Psoas muscle (tissue), 8 donors: ENCODE results near the gene LAMA1. TPM values are rescaled to one million over a fixed set of nuclear protein-coding genes. Genes with fewer than 3 reads are reported as not detected.

Source experiments
- ATAC-seq, 4 donors: fragments of 200-7000 bp; cut with Tn5 transposase; one replicate each; pipeline ENCODE4 v1.9.1; 2020; ENCODE audit warnings: moderate library complexity in 3 of 4, mild to moderate bottlenecking in 2 of 4
- DNase-seq, 2 donors: peaks; one replicate each; pipeline ENCODE4 v3.0.0-alpha.2; 2020
- H3K27ac ChIP-seq: fragments of 200-600 bp; one replicate; pipeline ENCODE4 v1.8.0; 2022
- H3K27me3 ChIP-seq, 3 donors: fragments of 200-600 bp in 1 of 3; one replicate each; pipeline versions ENCODE4 v1.6.1 to v1.8.0; 2013 to 2022; ENCODE audit warnings: low read length in 2 of 3, mild to moderate bottlenecking in 2 of 3, moderate library complexity in 1 of 3; ENCODE audit not compliant: insufficient read depth in 3 of 3
- H3K36me3 ChIP-seq, 2 donors: fragments of 200-600 bp in 1 of 2; one replicate each; pipeline versions ENCODE4 v1.6.1 to v1.8.0; 2013 to 2022; ENCODE audit warnings: low read depth in 1 of 2, mild to moderate bottlenecking in 1 of 2, moderate library complexity in 1 of 2; ENCODE audit not compliant: insufficient read depth in 1 of 2
- H3K4me1 ChIP-seq: fragments of 200-600 bp; one replicate; pipeline ENCODE4 v1.8.0; 2022
- H3K4me3 ChIP-seq: fragments of 200-600 bp; one replicate; pipeline ENCODE4 v1.8.0; 2022; ENCODE audit warnings: mild to moderate bottlenecking
- H3K9me3 ChIP-seq: fragments of 200-600 bp; one replicate; pipeline ENCODE4 v1.8.0; 2022
- CTCF ChIP-seq: fragments of 200-600 bp; IDR thresholded peaks from one replicate; pipeline ENCODE4 v1.8.0; 2022; ENCODE audit warnings: antibody characterized with exemption
- WGBS, 3 donors: extraction: QIAGEN DNeasy Blood & Tissue Kit; methylation state at CpG; one replicate each; pipeline versions ENCODE4 v1.1.6 to v1.1.7; 2013; 5-methylcytosine and 5-hydroxymethylcytosine counted together
- intact Hi-C, 2 donors: fragments of 100-400 bp; cut with DNase I; formaldehyde crosslinking; loops; one replicate each; pipeline versions ENCODE4 v1.11.0 to v1.14.2; 2022
- polyA plus RNA-seq, 3 donors: library from polyadenylated mRNA; stranded (reverse); fragments of 200-250 nt; gene quantifications; one replicate each; pipeline ENCODE4 v1.2.3, GENCODE V29; 2013
- total RNA-seq, 4 donors: library from RNA; stranded (reverse); fragmentation: NEBNext Ultra II Directional in 2 of 4; extraction: Animal tissue kit (Norgen Biotek cat#: 25700) in 2 of 4; gene quantifications; one replicate each; pipeline versions ENCODE4 v1.2.1 to v1.2.4, GENCODE V29; 2021 to 2023
- donor health status: healthy with polysubstance abuse.
- donor health status: DM: no; HTN: no; CAD: no; lungs with moderate emphysema.
- donor health status: Bipolar disorder and iron deficiency.
- donor health status: healthy.
- donor health status: DM: yes; HTN: yes; CAD: no.
- donor health status: DM: no; HTN: no; CAD: no.
- donor health status: DM: no; HTN: no; CAD: no.
- donor health status: DM: yes; HTN: yes; CAD: no.

Gene LAMA1
- total and polyA plus RNA-seq, 7 donors, result 0.04 to 2.6 (median 0.11) TPM; not detected in 1

DNA sequence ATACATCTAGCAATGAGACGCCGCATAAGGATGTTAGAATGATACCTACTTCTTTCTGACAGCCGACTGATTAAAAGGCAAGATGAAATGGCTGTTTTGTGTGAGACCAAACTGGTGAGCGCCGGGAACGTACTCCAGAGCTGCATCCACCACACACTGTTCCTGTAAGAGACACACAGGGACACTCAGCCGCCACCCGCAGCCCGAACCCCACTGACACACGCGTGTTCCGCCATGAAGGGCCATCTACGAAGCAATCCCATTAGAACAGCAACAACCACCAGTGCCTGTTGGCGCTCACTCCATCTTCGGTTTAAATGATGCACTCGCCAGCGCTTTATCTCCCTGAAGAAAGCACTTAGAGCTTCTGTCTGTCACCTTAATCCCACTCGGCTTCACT, 162.3 kb downstream of the LAMA1 start:
- Histone ChIP-seq H3K4me1 (no peaks in the 10 kb centered on the region), H3K9me3 (peaks cover 4% of the 10 kb centered on the region), H3K4me3 (no peak overlapping the region), H3K27me3 (peaks cover 0 to 2% (median 0%) of the 10 kb centered on the region in 3 donors), H3K36me3 (no peaks in the 10 kb centered on the region), H3K27ac (no peak overlapping the region)
- no peak for ATAC-seq
- no peak for DNase-seq
- WGBS, 3 donors, result 96 to 97% (median 97%) methylated on average over 18 of the region's 18 CpGs
- intact Hi-C loops, result no loop called here
- no peak for TF ChIP-seq CTCF

DNA sequence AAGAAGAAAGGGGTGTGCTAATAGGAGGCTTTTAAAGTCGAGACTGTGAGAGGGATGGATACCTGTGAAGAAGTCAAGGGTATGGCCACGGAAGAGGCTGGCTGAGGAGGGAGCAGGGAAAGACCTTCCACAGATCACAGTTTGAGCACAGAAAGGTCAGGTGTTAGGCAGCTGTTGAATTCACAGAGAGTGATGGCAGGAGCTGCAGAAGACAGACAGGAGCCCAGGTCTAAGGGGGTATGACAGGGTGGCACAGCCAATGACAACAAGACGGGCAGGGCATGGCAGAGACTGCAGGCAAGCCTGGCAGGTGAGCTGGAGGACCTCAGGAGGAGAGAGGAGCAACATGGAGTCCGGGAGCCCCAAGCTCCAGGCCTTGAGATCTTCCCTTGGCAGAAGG, 163.1 kb downstream of the LAMA1 start:
- intact Hi-C loops, result no loop called here
- 86 to 93% (median 88%) methylated on average over 4 of the region's 4 CpGs for WGBS, 3 donors
- no peaks in the 10 kb centered on the region for H3K4me1 ChIP-seq
- no peak overlapping the region for H3K27ac ChIP-seq
- peaks cover 0 to 2% (median 0%) of the 10 kb centered on the region in 3 donors for H3K27me3 ChIP-seq
- H3K4me3 ChIP-seq, result no peak overlapping the region
- no peaks in the 10 kb centered on the region for H3K9me3 ChIP-seq
- ATAC-seq, result no peak
- DNase-seq, result no peak
- H3K36me3 ChIP-seq, result no peaks in the 10 kb centered on the region
- TF ChIP-seq CTCF, result no peak

- ATAC-seq (no peak), DNase-seq (no peak)
- WGBS, 3 donors, result 73 to 77% (median 75%) methylated on average over 17 of the region's 17 CpGs
- no peaks in the 10 kb centered on the region for H3K4me1 ChIP-seq
- intact Hi-C loops, result no loop called here
- H3K27me3 ChIP-seq, result peaks cover 0 to 3% (median 0%) of the 10 kb centered on the region in 3 donors
- no peak overlapping the region for H3K27ac ChIP-seq
- no peaks in the 10 kb centered on the region for H3K36me3 ChIP-seq
- H3K4me3 ChIP-seq, result no peak overlapping the region
- TF ChIP-seq CTCF, result no peak
- no peaks in the 10 kb centered on the region for H3K9me3 ChIP-seq
Measured at GRCh38 chr18:6951336-6952090, 166.1 kb downstream of the LAMA1 start.

GRCh38 chr18:6950641-6951040, 167.0 kb downstream of the LAMA1 start:
- Histone ChIP-seq H3K27me3 (peaks cover 0 to 3% (median 2%) of the 10 kb centered on the region in 3 donors), H3K4me3 (no peak overlapping the region), H3K9me3 (no peaks in the 10 kb centered on the region), H3K4me1 (no peaks in the 10 kb centered on the region), H3K36me3 (no peaks in the 10 kb centered on the region), H3K27ac (no peak overlapping the region)
- no peak for TF ChIP-seq CTCF
- 71 to 78% (median 75%) methylated on average over 14 of the region's 14 CpGs for WGBS, 3 donors
- intact Hi-C loops, result no loop called here
- ATAC-seq, result no peak
- no peak for DNase-seq
